Sciatic nerve (tissue), 2 donors: ENCODE results near the gene RYR2. TPM values are rescaled to one million over a fixed set of nuclear protein-coding genes. Genes with fewer than 3 reads are reported as not detected.

Experiments
- ATAC-seq: fragments of 200-7000 bp; cut with Tn5 transposase; one replicate; pipeline ENCODE4 v1.9.1; 2020; ENCODE audit warnings: mild to moderate bottlenecking, moderate library complexity
- DNase-seq: peaks from one replicate; pipeline ENCODE4 v3.0.0-alpha.2; 2020; ENCODE audit warnings: low spot score
- intact Hi-C: fragments of 100-400 bp; cut with DNase I; formaldehyde crosslinking; loops from one replicate; pipeline ENCODE4 v1.14.2; 2022
- total RNA-seq: library from RNA; stranded (reverse); fragmentation: NEBNext Ultra II Directional; extraction: Animal tissue kit (Norgen Biotek cat#: 25700); gene quantifications from one replicate; pipeline ENCODE4 v1.2.1, GENCODE V29; 2021
- donor health status: DM: no; HTN: no; CAD: no.
- donor health status: DM: no; HTN: no; CAD: no.

Gene RYR2
- total RNA-seq, 1 donor from 2014 or later: 0.49 TPM

DNA sequence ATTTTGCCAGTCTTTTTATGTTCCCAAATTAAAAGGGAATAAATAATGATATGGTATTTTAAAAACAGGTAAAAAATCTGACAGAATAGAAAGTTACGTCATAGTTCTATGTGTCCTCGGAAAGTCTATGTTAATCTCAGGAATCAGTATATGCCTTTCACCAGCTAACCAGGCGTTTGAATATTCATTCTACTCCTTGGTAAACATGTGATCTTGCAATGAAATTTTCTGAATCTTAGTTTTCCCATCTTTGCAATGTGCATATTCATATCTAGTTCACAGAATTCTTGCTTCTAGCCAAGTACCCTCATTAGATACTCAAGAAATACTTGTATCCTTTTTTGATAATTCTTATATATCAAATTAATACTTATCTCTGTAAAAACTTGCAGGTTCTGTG, 669.3 kb downstream of the RYR2 start:
- no peak for ATAC-seq
- DNase-seq: no peak
- intact Hi-C loops: no loop called here

DNA sequence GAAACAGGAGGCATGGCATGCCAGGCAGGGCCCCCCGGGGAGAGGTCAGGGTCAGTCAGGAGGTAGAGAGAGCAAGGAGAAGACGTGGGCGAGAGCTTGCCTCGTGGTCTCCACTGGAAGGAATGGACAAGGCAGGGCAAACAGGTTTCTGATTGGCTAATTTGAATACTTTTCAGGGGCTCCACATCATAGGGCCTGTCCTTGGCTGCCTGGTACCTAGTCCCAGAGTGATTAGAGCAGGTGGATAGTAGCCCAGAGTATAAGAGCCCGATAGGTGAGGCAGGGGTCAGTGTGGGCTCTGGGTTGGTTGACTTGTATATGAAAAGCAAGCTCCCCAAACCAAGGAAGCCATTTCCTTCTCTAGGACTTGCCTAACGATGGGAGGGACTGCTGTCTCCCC, 670.1 kb downstream of the RYR2 start:
- no peak for ATAC-seq
- no peak for DNase-seq
- intact Hi-C loops: no loop called here

DNA sequence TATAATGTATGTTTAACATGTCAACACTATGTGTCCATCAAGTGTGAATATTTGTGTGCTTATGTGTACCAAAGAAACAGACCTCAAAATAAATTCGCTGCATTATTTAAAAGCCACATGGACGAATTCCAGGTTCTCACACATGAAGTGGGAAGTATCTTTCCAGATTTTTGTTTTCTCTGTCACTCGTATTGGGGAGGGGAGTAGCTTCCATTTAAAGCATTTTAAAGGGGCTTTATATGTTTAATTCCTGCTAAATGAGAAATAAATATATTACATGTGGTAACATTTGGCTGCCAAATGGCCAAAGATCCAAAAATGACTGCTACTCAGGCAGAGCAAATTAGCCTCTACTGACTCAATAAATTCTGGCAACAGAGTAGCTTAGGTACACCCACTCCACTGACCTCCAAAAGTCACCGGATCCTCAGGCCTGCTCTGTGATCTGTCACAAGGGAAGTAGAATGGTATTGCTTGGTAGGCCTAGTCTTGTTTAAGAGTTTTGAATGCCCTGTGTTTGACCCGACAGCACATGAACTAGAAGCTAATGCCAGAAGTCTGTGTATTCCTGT, 670.7 kb downstream of the RYR2 start:
- intact Hi-C loops: no loop called here
- ATAC-seq (no peak), DNase-seq (no peak)

DNA sequence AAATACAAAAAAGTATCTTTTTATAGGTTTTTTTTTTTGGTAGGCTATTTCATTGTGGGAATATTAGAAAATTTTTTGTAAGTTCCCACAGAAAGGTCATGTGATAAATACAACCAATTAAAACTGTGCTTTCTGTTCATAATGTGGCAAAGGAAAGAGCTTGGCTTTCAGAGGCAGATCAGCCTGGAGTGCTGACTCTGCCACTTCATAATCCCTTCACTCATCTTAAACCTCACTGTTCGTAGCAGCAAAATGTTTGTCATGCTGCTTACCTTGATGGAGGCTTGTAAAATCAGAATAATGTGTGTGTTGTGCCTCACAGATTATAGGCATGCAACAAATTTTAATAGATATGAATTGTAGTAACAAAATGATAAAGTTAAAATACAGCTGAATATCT, 671.9 kb downstream of the RYR2 start:
- DNase-seq (no peak), ATAC-seq (no peak)
- intact Hi-C loops: no loop called here

DNA sequence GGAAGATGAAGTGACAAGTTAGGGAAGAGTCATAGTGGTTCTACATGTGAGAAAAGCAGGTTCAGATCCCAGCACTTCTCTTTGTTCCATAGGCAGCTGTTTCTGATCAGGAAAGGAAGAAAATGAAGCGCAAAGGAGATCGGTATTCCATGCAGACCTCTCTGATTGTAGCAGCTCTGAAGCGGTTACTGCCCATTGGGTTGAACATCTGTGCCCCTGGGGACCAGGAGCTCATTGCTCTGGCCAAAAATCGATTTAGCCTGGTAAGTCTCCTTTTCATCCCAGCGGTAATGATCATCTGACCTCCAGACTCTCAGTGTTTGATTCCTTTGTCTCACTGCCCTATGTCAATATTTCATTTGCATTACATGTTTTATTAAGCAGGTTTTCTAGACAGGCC, 675.1 kb downstream of the RYR2 start:
- ATAC-seq (no peak), DNase-seq (no peak)
- intact Hi-C loops: no loop called here

DNA sequence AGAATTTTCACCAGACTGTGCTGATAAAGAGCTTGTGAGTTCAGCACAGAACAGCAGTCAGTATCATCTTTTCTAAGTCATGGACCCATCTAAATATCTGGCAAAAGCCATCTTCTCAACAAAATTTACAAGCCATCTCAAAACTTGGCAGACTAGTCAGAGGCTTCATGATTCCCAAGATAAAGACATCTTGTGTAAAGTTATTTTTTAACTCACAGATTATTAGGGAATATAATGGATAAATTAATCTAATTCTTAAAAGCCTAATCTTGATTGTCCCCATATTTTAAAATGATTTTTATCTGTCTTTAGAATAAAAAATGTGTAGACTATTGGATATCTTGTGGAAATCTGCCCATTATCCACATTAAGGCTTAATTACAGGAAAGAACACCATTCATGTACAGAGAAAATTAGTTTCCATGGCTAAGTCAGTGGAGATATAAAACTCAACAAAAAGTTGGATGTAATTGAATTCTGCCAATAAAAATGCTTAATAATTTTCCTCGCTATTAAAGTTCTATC, 688.9 kb downstream of the RYR2 start:
- ATAC-seq (no peak), DNase-seq (no peak)
- intact Hi-C loops: no loop called here

DNA sequence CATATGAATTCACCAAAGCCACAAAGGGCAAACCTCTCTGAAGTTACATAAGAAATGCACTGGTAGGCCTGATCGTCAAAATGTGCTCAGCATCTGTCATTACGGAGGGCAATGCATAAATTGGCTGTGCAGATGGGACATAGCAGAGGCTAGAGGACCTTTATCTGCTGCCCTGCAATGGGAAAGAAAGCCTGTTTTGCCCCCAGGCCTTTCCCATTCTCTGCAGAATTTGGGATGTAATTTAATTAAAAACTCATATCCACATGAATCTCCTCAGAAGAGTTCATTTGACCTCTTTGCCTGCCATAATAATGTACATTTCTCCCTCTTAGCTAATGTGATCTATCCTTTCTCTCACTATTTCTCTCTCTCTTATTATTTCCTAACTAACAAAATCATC, 690.7 kb downstream of the RYR2 start:
- intact Hi-C loops: no loop called here

DNA sequence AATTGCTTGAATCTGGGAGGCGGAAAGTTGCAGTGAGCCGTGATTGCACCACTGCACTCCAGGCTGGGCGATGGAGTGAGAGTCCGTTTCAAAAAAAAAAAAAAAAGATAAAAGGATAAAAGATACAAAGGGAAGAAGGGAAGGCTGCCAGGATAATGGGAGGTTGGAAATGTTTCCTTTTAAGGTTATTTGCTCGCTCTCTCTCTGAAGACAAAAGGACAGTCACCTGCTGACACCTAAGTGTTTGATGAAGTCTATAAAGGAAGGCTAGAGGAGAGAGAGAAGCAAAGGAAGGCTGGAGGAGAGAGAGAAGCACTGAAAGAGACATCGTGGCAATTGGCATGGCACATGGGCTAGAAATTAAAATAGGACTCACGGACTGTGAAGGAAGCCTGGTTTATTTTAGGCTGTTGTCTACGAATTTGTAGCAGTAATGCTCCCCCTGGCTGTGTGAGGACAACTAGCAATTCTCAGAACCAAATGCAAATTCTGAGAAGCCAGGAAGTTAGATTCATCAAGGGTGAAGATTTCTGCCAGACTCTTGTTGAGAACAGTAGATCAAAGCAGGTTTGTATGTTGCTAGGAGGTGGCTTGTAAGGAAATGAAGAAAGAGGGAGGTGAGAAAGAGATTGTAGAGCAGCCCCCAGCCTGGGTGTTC, 694.5 kb downstream of the RYR2 start:
- no peak for DNase-seq
- ATAC-seq: no peak
- intact Hi-C loops: no loop called here

More for the DNA sequence above, 690.7 kb downstream of the RYR2 start:
- DNase-seq (no peak), ATAC-seq (no peak)

DNA sequence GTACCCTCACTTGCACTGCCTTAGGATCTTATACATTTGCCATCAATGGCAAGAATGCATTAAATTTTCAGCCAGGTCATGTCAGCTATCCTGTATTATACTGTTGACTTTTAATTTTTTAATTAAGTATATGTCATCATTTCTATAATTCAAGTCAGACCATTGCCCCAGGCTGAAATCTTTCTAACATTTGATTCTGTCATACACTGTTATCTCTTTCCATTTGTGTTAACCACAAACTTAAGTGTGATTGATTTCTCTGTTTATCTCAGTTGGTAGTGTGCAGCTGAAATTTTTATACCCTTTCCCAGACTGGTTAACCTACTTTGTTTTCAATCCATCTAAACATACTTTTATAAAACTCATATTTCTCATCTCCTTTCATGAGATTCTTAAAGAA, 695.5 kb downstream of the RYR2 start:
- intact Hi-C loops: no loop called here
- no peak for ATAC-seq
- DNase-seq: no peak

DNA sequence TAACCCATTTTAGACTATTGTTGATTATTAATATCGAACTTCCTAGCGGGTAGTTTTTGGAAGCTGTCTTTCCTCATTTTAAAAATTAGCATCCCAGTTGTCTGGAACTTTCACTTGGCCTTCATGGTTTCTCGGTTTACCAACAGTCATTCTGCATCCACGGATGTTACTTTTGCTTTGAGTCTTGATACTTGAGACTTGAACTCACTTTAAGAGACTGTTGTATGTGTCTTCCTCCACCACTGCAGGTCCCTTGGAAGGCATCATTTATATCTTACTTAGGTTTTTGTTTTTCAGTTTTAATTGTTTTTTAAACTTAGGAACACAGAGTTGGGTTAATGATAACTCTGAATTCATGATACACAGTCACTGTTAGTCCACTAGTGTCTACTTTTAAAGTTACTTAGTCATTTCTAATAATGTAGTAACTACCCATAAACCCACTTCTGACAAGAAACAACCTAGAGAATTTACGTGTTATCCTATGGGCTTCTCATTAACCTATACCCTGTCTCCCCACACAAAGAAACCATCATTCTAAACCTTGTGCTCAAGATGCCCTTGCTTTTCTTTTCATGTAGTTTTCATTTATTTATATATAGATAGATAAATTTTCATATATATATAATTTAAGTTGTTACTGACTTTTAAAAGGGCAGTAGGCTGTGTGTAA, 696.1 kb downstream of the RYR2 start:
- intact Hi-C loops: no loop called here
- no peak for DNase-seq
- ATAC-seq: no peak

DNA sequence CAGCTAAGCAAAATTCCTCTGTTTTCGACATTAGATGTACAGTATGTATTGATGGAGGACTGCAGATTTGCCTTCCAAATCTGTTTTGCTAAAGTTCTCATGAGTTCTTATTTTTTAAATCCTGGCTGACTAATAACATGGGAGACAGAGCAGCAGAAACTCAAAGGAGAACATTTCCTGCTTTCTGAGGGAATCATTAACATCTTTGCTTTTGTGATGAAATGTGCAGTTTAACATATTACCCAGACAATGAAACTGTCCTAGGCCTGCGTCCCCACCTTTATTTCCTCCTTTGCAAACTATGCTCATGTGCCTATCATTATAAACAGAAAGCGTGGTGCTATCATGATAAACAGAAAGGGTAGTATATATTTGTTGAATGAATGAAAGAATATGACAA, 698.9 kb downstream of the RYR2 start:
- ATAC-seq (no peak), DNase-seq (no peak)
- intact Hi-C loops: no loop called here

DNA sequence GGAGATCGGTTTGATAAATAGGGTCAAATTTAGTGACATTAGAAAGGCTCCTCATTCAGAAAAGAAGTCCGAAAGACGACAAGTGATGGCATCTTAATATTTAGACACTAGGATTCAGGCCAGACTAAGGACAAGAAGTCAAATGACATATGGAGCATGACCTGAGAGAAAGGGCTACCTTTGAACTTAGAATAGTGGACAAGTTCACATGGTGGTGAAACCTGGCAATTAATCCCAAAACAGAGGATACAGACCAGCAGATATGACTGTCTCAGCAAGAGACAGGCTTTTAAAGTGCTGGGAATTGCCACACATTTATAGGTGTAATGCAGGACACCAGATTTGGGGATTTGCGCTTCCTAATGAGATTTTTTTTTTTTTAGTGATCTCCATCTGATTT, 703.6 kb downstream of the RYR2 start:
- intact Hi-C loops: no loop called here
- ATAC-seq: no peak
- DNase-seq: no peak

DNA sequence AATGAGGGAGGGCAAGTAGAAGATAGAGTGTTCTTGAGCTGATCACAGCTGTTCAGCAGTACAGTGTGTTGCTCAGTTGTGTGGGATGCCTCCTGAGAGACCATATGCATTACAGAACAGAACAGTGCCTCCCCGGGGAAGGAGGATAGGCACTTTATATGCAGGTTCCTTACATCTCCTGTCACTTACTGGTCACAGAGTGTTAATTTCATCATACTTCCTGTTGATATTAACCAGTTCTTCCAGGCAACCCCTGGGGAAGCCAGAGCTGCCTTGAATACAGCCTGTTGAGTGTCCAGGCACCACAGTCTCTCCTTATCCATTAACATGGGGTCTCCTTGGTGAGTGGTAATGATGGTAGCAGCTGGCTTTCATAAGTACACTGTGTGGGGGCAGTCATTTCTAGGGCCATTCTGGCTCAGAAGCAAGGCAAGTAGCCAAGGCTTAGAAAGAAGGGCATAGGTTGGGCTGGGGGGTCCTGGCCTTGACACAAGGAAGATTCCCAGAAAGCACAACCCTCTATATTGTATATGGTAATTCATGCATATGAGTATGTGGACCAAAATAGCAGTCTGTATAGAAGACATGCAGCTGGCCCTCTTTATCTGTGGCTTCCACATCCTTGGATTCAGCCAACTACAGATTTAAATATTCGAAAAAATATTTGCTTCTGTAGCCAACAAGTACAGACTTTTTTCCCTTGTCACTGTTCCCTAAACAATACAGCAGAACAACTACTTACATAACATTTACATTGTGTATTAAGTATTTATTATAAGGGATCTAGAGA, 706.4 kb downstream of the RYR2 start:
- intact Hi-C loops: no loop called here
- DNase-seq (no peak), ATAC-seq (no peak)

DNA sequence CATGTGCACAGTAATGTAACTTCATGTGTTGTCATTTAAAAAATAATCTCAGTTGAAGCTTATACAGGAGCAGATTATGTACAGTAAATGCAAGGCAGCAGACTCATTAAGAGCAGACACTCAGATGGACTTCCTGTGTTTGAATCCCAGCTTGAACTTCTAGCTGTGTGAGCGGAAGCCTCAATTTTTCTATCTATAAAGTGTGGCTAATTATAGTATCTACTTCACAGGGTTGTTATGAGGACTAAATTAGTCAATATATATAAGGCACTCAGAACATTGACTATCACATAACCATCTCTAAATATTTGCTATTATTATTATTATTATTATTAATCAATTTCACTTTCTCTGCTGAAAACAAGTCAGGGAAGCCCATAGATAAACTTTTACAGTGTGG, 707.1 kb downstream of the RYR2 start:
- intact Hi-C loops: no loop called here
- ATAC-seq: no peak
- no peak for DNase-seq

DNA sequence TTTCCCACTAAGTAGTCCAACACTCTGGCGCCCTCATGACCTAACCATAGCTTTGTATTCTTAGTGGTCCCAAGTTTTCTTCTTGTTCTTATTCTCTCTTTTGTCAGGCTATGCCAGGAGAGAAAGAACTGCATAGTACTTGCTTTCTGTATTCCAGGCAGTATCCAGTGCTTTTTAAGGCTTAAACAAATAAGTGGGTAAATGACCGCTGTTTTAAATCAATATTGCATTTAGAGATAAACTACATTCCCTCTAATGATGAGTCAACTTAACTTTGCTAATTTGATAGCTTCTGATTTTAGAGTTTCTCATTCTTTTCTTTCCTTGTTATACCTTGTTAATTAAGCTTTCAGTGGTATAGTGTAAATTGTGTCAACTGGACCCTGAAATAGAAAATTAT, 709.1 kb downstream of the RYR2 start:
- intact Hi-C loops: no loop called here
- DNase-seq (no peak), ATAC-seq (no peak)

DNA sequence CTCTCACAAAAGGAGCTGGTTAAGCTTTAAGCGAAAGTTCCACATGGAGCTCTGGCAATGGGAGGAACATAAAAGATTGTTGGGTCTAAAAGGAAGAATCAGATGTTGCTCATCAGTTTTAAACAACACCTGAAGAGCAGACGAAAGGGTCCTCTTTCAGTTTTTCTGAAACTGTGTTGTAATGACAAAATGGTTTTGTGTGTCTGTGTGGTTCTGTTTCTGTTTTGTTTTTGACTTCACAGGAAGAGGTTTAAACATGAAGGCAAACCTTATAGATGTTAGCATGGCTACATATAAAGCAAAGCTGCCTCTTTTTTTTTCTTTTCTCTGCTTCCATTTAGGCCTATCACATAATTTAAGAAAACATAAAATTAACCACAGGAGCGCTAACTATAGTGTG, 712.6 kb downstream of the RYR2 start:
- intact Hi-C loops: no loop called here

DNA sequence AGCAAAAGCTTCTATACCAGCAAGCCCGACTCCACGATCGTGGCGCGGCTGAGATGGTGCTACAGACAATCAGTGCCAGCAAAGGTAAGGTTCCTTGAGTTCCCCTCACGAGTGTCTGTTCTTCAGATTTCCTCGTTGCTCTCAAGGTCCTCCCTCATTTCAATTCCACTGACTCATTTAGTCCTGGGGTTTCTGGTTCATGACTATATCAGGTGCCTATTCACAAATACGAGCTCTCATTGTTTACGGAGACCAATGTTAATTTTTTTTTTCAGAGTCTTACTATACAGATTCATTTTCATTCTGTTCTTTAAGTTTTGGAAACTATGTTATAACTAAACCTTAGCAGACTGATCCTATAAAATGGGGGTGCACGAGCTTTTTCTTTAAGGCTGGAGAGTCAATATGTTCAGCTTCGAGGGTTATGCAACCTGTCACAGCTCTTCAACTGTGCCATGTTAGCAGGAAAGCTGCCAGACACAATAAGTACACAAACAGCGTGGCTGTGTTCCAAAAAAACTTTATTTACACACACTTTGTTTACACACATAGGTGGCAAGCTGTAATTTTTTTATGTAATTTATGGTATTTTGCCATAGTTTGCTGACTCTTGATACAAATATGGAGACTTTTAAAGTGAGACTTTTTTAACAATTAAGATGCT, 714.5 kb downstream of the RYR2 start:
- DNase-seq: no peak
- no peak for ATAC-seq
- intact Hi-C loops: no loop called here

More for the DNA sequence above, 712.6 kb downstream of the RYR2 start:
- DNase-seq (no peak), ATAC-seq (no peak)

DNA sequence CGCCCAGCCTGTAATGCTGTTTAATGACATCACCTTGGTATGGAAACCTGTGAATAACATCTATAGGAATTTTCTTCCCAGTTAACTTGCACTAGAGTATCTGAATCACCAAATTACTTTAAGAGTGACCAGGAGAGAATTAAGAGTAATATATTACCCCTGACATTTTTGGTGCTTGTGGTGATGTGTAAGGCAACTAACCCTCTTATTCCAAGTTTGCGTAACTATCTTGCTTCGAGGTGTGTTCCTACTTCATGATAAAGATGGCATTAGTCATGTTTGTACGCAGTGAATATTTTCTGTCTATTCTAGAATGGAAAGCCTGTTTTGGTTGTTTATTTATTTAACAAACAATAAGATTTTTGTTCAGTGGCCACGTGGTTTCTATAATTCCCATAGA, 717.4 kb downstream of the RYR2 start:
- ATAC-seq: no peak
- intact Hi-C loops: no loop called here

DNA sequence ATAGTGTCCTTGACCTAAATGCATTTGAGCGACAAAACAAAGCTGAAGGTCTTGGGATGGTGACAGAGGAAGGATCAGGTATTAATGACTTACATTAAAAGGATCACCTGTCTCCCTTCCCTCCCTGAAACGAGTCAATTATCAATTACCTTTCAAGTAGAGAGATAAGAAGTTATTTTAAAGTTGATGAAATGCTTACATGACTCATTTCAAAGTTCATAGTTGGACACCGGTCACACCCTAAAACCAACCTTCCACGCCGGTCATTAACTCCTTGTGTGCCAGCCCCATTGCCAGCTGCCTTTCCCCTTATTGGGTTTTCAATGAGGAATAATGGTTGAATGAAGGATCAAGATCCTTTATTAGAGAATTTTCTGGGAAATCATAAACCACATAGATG, 719.0 kb downstream of the RYR2 start:
- intact Hi-C loops: no loop called here
- DNase-seq (no peak), ATAC-seq (no peak)

More for the DNA sequence above, 717.4 kb downstream of the RYR2 start:
- DNase-seq: no peak
